GM12878 (cell line): Measurements from ENCODE around the gene IL1R2. TPM values are rescaled to one million over a fixed set of nuclear protein-coding genes. Genes with fewer than 3 reads are reported as not detected.

Source experiments
- ATAC-seq: fragments of 200-7000 bp; cut with Tn5 transposase; 3 replicates; pipeline ENCODE4 v1.9.1; 2020; ENCODE audit warnings: mild to moderate bottlenecking, moderate library complexity
- BruUV-seq: library from RNA; stranded (reverse); fragments of 400-500 nt; replicated peaks from 2 replicates; lab custom pipeline; 2021; lab: Mats Ljungman, UMichigan
- CTCF ChIA-PET: fragments of 300-600 bp; sonication (Branson Sonifier 250); formaldehyde crosslinking; extraction: SDS; loops from one replicate; lab custom pipeline; 2021; ENCODE audit warnings: inconsistent platforms; lab: Yijun Ruan, JAX
- POLR2A ChIA-PET: fragments of 350-600 bp; formaldehyde crosslinking; extraction: SDS; loops from one replicate; lab custom pipeline; 2021; ENCODE audit warnings: inconsistent platforms; lab: Charles Lee
- RAD21 ChIA-PET: fragments of 300-600 bp; sonication (Branson Sonifier 250); formaldehyde crosslinking; loops from one replicate; lab custom pipeline; 2023; ENCODE audit warnings: antibody characterized with exemption; ENCODE audit not compliant: unreplicated experiment; lab: Charles Lee
- SMC1A ChIA-PET: fragments of 300-600 bp; sonication (Branson Sonifier 250); formaldehyde crosslinking; loops from one replicate; lab custom pipeline; 2023; ENCODE audit not compliant: unreplicated experiment, uncharacterized antibody; lab: Charles Lee
- DNase-seq: peaks from one replicate; pipeline ENCODE4 v3.0.0-alpha.2; 2011; ENCODE audit warnings: low read depth, low spot score
- FAIRE-seq: peaks from 3 replicates; lab custom pipeline; 2011; peaks lifted over from hg19 to GRCh38; lab: Jason Lieb, UNC
- H2AFZ ChIP-seq: 2 replicates; pipeline ENCODE4 v1.6.0; 2011; ENCODE audit warnings: low read depth, low read length, control low read depth; ENCODE audit not compliant: control insufficient read depth
- H3K27ac ChIP-seq: 2 replicates; pipeline ENCODE4 v1.5.1; 2011; ENCODE audit warnings: control low read depth; ENCODE audit not compliant: control insufficient read depth, insufficient read depth
- H3K27me3 ChIP-seq, 2 experiments: replicated peaks in 1 of 2; 2 replicates each; pipeline versions ENCODE4 v1.6.0 to v1.6.1; 2011; ENCODE audit warnings: low read length in 1 of 2; ENCODE audit not compliant: control insufficient read depth in 2 of 2, insufficient read depth in 2 of 2
- H3K36me3 ChIP-seq, 2 experiments: 2 replicates each; pipeline ENCODE4 v1.5.1; 2011; ENCODE audit warnings: low read length in 1 of 2; ENCODE audit not compliant: control insufficient read depth in 2 of 2, insufficient read depth in 2 of 2
- H3K4me1 ChIP-seq: 2 replicates; pipeline ENCODE4 v1.6.1; 2011; ENCODE audit warnings: mild to moderate bottlenecking, low read length, moderate library complexity, mixed read lengths; ENCODE audit not compliant: control insufficient read depth, insufficient read depth
- H3K4me2 ChIP-seq: 2 replicates; pipeline ENCODE4 v1.6.0; 2011; ENCODE audit warnings: control low read depth; ENCODE audit not compliant: control insufficient read depth, insufficient read depth
- H3K4me3 ChIP-seq: fragments of 200-600 bp; sonication (generic); 2 replicates; pipeline ENCODE4 v1.5.1; 2016
- H3K79me2 ChIP-seq: 2 replicates; pipeline ENCODE4 v1.6.0; 2011; ENCODE audit warnings: low read length; ENCODE audit not compliant: control insufficient read depth, insufficient read depth
- H3K9ac ChIP-seq: 2 replicates; pipeline ENCODE4 v1.8.0; 2011; ENCODE audit warnings: low read length, control low read depth, mixed read lengths; ENCODE audit not compliant: control insufficient read depth, insufficient read depth
- H3K9me3 ChIP-seq: replicated peaks from 3 replicates; pipeline ENCODE4 v1.5.1; 2011; ENCODE audit warnings: mild to moderate bottlenecking, low read length; ENCODE audit not compliant: control insufficient read depth, insufficient read depth
- H4K20me1 ChIP-seq: 2 replicates; pipeline ENCODE4 v1.6.0; 2011; ENCODE audit not compliant: control insufficient read depth, insufficient read depth
- LARP7 ChIP-seq: fragments of 450-650 bp; IDR thresholded peaks from 2 replicates; pipeline ENCODE4 v1.6.1; 2017; ENCODE audit warnings: mild to moderate bottlenecking
- MTA2 ChIP-seq: fragments of 450-650 bp; IDR thresholded peaks from 2 replicates; pipeline ENCODE4 v1.6.1; 2016; ENCODE audit warnings: low read depth, mild to moderate bottlenecking, moderate library complexity
- NRF1 ChIP-seq: conservative IDR thresholded peaks from 2 replicates; pipeline ENCODE4 v1.6.1; 2011; ENCODE audit warnings: mild to moderate bottlenecking, low read depth, low read length, improper control_type of control experiment
- ZBTB11 ChIP-seq: fragments of 450-650 bp; formaldehyde crosslinking; IDR thresholded peaks from 2 replicates; pipeline ENCODE4 v1.5.0; 2022; ENCODE audit warnings: mild to moderate bottlenecking, missing genetic modification characterization
- ZNF207 ChIP-seq: fragments of 450-650 bp; IDR thresholded peaks from 2 replicates; pipeline ENCODE4 v1.6.1; 2014; ENCODE audit warnings: antibody characterized with exemption, mild to moderate bottlenecking, borderline replicate concordance
- ZZZ3 ChIP-seq: IDR thresholded peaks from 2 replicates; pipeline ENCODE4 v1.6.1; 2011; ENCODE audit warnings: low read depth; ENCODE audit not compliant: control insufficient read depth, insufficient read length
- in situ Hi-C: fragments of 300-500 bp; cut with MboI; formaldehyde crosslinking; loops from 9 replicates; pipeline ENCODE4 v1.14.3; 2018; ENCODE audit warnings: mixed read lengths
- intact Hi-C: fragments of 100-400 bp; cut with micrococcal nuclease; formaldehyde crosslinking; loops from one replicate; pipeline ENCODE4 v1.14.2; 2022; ENCODE audit not compliant: unreplicated experiment
- polyA plus RNA-seq, 11 experiments: library from polyadenylated mRNA; depleted of rRNA in 4 of 11; unstranded in 6 of 11; stranded (reverse) in 5 of 11; fragments of >200 nt; fragmentation: Nextera tagmentation in 4 of 11; fragmentation: Illumina TruSeq in 1 of 11; extraction: Ambion mirVana in 4 of 11; extraction: Trizol in 1 of 11; gene quantifications; 1 replicate in 1 of 11; 2 replicates in 10 of 11; pipeline versions ENCODE4 v1.2.1 to v1.2.3, GENCODE V29; 2011 to 2016; ENCODE audit warnings: inconsistent platforms in 2 of 11, missing spikeins in 2 of 11, low read depth in 1 of 11
- total RNA-seq, 4 experiments: library from RNA; depleted of rRNA in 3 of 4; stranded (reverse); fragments of >200 nt in 3 of 4; fragmentation: Illumina TruSeq in 1 of 4; extraction: Trizol in 1 of 4; gene quantifications; 2 replicates each; pipeline versions ENCODE4 v1.2.1 to v1.2.3, GENCODE V29; 2013 to 2021

Gene IL1R2
- total and polyA plus RNA-seq, 10 of the 15 experiments (the other 5 are each of a cell fraction or from before 2014, with no cell fraction given): 0.44 to 6.4 (median 0.62) TPM

GRCh38 chr2:101970901-101971300 is 20.9 kb upstream of the IL1R2 start (continued):
- TF ChIP-seq MTA2 (no peak), ZBTB11 (CRISPR knock-in tag) (no peak), LARP7 (no peak), ZNF207 (no peak)

GRCh38 chr2:101971836-101972235 is 19.9 kb upstream of the IL1R2 start:
- H2AFZ ChIP-seq: no peak overlapping the region
- no peaks in the 10 kb centered on the region for H3K4me1 ChIP-seq
- no peak overlapping the region for H3K4me3 ChIP-seq
- H3K79me2 ChIP-seq: no peaks in the 10 kb centered on the region
- in situ Hi-C loops (no loop called here), intact Hi-C loops (no loop called here)
- no peaks in the 10 kb centered on the region for H3K36me3 ChIP-seq
- no TSS peak for BruUV-seq
- H3K9me3 ChIP-seq: peaks cover 2% of the 10 kb centered on the region; the same call in 2 of the 3 replicates
- H3K27ac ChIP-seq: no peak overlapping the region
- TF ChIP-seq NRF1: no peak
- no peak for TF ChIP-seq ZZZ3
- no peak overlapping the region for H3K4me2 ChIP-seq
- H3K27me3 ChIP-seq: no peaks in the 10 kb centered on the region
- DNase-seq: no peak
- ATAC-seq: no peak
- CTCF ChIA-PET: interaction anchor here (1.5 kb wide), 1 partner anchor 35 kb away, joined by 5 read pairs; no protein-coding TSS in a partner anchor
- no peak for FAIRE-seq
- no peak overlapping the region for H3K9ac ChIP-seq
- RAD21 ChIA-PET: no interaction called here
- POLR2A ChIA-PET: no interaction called here
- H4K20me1 ChIP-seq: no peaks in the 10 kb centered on the region
- SMC1A ChIA-PET: no interaction called here
